ENCODE data around the gene ELP4.
"Not testable (repeated sequence)": the region's sequence is repeated elsewhere in the genome, so short reads cannot be mapped to it uniquely, and the experiment has no call there.

Gene ELP4

DNA sequence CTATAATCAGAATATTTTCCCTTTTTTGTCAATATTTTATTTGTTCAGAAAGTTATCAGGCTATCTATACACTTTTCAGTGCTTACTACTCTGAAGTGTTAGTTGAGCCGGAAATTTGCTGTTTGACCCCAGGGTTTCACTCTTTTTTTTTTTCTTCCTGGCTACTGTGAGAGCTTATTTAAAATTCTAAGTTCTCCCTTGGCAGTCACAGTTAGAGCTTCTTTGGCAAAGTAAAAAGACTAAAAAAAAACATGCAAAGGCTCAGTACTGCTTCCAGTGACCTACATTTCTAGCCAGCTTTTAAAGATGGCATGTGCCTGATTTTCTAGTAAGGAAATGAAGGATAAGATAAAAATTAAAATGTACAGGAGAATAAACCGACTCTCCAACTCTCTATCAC lies 48.4 kb downstream of the ELP4 start:
- no peak for DNase-seq

DNA sequence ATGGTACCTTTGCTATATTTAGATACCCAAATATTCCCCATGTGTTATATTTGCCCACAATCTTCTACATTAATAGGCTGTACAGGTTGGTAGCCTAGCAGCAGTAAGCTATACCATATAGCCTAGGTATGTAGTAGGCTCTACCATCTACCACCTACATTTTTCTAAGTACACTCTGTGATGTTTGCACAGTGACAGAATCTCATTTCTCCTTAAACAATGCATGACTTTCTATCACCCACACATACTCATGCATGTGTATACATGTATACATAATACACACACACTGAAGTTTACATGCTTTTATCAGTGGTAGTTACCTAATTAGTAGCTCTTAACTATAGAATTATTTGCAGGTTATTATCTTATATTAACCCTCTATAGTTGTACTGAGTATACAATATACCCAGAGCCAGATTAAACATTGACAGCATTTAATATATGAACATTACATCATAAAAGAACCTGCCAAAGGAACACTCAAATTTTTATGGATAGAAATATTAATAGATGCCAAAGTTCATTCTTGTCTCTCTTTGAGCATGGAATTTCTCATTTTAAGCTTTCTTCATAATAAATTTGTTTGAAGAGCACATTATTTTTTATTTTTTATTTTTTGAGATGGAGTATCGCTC lies 51.4 kb downstream of the ELP4 start:
- no peak for DNase-seq

- not testable (repeated sequence) for DNase-seq
Observed at GRCh38 chr11:31564517-31564916, 55.0 kb downstream of the ELP4 start.

- DNase-seq: not testable (repeated sequence)
Observed at GRCh38 chr11:31574133-31574532, 64.6 kb downstream of the ELP4 start.

- not testable (repeated sequence) for DNase-seq
Observed at GRCh38 chr11:31575764-31576163, 66.2 kb downstream of the ELP4 start.

- not testable (repeated sequence) for DNase-seq
Observed at GRCh38 chr11:31579412-31579811, 69.8 kb downstream of the ELP4 start.

GRCh38 chr11:31582697-31583096 lies 73.1 kb downstream of the ELP4 start:
- DNase-seq: no peak

- DNase-seq: no peak
Observed at GRCh38 chr11:31598454-31598853, 88.9 kb downstream of the ELP4 start.

- DNase-seq: no peak
Observed at GRCh38 chr11:31601635-31602282, 92.2 kb downstream of the ELP4 start.

GRCh38 chr11:31606893-31607292 lies 97.3 kb downstream of the ELP4 start:
- no peak for DNase-seq

GRCh38 chr11:31607914-31608313 lies 98.3 kb downstream of the ELP4 start:
- no peak for DNase-seq

DNA sequence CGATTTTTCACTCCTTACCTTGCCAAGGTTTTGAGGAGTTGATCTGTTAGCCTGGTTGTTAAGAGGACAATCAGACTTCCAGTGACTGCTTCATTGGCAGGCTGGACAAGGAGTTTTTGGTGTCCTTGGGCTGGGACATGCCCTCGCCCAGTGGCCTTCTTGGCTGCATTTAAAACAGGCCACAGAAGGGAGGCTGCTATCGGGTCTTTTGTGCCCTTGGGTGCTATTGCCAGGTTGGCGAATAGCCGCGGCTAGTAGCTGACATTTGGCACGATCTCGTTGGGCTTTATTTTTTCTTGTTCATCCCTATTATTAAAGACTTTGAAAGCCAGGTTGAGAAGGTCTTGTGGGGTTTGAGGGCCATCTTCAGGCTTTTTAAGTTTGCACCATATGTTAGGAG lies 99.4 kb downstream of the ELP4 start:
- no peak for DNase-seq

GRCh38 chr11:31610544-31610943 lies 101.0 kb downstream of the ELP4 start:
- no peak for DNase-seq

GRCh38 chr11:31617246-31617645 lies 107.7 kb downstream of the ELP4 start:
- no peak for DNase-seq

- DNase-seq: no peak
Observed at GRCh38 chr11:31619980-31620379, 110.4 kb downstream of the ELP4 start.

GRCh38 chr11:31620434-31620833 lies 110.9 kb downstream of the ELP4 start:
- DNase-seq: no peak

DNA sequence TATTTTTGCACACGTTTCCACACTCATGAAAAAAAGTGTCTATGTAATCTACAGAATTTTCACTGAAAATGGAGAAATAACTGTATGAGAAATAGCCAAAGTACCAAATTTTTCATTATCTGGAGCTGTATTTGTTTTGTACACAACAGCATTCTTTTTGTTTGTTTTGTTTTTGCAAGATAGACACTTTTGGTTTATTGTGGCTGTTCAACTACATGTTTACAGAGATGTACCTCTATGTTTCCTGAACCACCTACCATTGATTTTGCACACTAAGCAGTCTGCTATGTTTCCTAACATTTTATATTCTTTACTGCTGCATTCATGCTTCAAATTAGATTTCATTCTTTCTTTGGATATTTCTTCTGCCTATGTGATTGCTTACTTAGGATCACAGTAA lies 116.3 kb downstream of the ELP4 start:
- no peak for DNase-seq

DNA sequence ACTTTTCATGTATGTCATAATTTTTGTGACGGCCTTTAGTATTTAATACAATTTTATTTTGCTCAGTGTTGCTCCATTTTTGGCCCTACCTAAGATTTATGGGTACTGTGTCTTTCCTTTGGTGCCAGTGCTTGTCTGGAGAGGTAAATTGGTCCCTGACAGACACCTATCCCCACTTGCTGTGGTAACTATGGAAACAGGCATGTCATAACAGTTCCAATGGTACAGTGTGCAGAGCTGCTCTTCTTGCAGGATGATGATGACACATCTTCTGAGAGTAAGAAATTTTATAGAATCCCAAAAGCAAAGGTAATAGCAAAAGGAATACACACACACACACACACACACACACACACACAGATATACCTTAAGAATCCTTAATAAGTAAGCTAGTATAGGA lies 118.5 kb downstream of the ELP4 start:
- DNase-seq: no peak

GRCh38 chr11:31636983-31637382 lies 127.4 kb downstream of the ELP4 start:
- DNase-seq: no peak

- DNase-seq: no peak
Observed at GRCh38 chr11:31640611-31641010, 131.0 kb downstream of the ELP4 start.

DNA sequence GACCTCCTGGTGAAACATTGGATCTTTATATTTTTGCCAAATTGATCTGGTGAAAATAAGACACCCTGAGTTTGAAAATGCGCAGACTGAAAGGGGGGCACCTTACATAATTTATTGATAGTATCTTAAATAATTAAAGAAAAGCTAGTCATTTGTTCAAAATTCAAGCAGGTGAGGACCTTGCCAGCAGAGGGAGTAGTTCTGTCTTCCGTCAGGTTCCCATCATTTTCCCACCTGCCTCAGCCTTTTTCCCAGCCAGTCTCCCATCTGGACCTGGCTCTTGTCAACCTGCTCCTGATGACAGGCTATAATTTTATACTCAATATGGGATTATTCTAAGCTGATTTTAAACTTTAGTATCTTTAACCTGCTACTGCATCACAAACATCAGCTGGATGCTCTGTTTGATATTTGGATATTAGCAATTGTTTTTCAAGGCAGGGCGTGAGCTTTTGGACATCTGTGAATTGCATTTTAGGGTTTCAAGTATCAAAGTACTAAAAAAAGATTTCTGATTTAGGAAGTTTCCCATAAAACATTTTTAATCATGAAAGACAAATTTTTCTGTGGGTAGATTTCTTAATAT lies 132.0 kb downstream of the ELP4 start:
- DNase-seq: no peak

GRCh38 chr11:31643857-31644256 lies 134.3 kb downstream of the ELP4 start:
- DNase-seq: no peak

DNA sequence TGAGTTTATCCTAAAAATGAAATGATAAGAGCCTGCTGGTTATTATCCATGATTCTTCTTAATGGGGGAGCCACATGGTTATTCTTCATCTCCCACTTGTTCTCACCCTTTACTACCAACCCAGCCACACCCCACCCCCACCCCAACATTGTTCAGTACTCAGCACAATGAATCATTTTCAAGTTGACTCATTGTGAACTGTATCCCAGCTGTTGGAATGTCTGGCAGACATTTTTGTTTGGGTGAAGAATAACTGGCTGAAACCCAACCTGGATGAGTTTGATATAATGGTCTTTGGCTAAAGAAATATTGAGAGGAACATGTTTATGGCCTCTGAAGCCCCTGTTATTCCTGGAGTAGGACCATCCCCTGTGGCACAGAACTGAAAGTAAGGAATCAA lies 136.2 kb downstream of the ELP4 start:
- no peak for DNase-seq

DNA sequence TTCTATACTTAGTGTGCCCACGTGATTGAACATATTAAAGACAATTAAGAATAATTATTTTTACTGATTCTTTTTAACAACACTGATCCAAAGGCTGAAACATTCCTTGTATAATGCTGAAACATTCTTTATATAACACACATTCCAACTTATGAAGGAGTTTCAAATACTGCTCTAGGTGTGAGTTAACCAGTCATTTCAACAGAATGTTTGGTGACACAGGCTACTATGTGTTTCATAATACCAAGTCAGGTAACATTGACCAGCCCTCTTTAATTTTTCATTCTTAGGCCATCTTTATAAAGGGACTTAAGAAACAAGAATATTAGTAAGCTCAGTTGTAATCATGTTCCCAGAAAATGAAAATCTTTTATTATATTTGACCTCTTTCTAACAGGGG lies 136.6 kb downstream of the ELP4 start:
- no peak for DNase-seq
